ENCODE data around the gene FGD2.
A peak's percentile ranks its signal among the peaks of the same experiment; 100 is the strongest.

The FGD2 gene

DNA sequence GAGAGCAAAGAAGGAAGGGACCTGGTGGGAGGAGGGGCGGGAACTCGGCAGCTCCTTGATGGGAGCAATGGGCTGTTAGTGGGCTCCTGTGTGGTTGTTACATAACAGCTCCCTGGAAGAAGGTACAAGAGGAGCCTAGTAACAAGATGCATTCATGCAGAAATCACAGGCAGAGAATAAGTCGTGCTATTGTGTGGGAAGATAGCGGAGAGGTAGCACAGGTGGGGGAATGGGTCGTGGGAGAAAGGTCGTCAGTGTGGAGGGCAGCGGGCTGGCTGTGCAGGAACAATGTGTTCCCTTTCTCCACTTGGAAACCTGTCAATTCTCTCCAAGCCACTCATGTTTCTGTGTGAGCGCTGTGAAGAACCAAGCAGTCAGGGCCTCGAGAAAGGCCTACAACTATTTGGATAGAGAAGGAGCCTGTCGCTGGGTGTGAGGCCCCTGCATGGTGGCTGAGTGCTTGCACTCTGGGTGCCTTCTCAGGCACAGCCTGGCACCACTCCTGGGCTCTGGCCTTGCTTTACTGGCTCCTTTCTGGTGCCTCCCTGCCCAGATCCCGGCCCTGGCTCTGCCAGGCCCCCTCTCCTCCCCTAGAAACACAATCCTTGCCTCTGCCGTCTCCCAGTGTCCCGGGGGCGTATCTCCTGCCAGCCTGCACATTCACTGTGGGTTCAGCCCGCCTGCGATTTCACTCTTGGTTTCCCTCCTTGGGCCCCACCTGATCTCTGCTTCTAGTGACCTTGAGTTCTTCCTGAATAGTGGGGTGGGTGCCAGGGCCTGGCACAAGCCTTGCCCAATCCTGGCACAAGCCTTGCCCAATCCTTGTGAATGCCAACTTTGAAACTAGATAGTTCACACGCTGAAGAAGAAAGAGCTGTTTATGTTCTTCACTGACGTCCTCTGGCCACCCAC lies 7.4 kb upstream of the FGD2 start:
- FAIRE-seq: no peak

DNA sequence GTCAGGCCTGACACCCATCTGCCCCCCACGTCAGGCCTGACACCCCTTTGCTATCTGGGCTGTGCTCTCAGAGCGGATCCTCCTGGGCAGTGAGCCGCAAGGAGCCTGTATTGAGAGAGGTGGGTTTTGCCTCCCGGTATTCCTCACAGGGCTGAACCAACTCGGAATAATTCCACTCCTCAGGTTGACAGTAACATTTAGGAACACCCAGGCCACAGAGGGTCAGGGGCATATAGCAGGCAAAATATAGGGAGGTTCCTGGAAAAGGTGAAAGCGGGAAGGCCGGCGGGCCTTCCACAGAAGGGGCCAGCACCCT lies 6.8 kb upstream of the FGD2 start:
- FAIRE-seq: no peak

DNA sequence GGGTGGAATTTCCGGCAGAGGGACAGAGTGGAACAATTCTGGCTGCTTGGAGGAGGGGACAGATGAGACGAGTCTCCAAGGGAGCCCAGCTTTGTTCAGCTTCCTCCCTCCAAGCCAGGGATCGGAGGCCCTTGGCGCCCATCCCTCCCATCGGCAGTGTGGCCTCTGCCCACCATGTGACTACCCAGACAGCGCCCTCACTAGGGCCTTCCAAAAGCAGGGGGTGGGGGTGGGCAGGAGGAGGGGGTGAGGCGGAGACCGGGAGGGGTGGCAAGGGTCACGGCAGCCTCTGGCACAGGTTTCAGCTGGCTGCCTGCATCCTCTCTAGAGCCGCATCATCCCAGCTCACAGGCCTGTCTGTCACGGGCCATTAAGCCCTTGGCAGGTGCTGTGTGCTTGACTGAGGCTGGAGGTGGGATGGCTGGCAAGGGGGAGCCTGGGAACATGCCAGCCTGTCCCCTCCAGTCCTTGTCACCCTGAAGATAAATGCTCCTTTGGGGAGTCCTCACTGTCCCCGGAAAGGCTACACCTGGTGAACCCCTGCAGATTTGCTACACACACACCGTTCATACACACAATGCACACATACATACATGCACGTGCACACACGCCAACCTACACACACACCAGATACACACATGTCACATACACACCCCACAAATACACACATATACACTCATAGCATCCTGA lies 6.2 kb upstream of the FGD2 start:
- no peak for FAIRE-seq

DNA sequence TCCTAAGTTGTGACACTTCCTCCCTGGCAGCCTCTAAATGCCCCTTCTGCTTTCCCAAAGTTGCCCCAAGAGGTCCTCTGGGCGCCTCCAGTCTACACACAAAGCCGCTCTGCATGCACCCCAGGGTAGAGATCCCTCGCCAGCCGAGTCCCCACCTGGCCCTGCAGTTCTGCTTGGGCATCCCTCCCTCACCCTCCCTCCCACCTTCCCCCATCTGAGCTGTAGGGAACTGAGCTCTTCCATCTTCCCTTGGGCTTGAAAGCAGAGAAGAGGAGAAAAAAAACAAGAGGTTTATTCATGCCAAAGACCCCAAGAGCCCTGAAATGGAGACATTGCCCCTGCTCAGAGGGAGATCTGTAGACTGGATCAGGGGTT lies 5.7 kb upstream of the FGD2 start:
- no peak for FAIRE-seq

DNA sequence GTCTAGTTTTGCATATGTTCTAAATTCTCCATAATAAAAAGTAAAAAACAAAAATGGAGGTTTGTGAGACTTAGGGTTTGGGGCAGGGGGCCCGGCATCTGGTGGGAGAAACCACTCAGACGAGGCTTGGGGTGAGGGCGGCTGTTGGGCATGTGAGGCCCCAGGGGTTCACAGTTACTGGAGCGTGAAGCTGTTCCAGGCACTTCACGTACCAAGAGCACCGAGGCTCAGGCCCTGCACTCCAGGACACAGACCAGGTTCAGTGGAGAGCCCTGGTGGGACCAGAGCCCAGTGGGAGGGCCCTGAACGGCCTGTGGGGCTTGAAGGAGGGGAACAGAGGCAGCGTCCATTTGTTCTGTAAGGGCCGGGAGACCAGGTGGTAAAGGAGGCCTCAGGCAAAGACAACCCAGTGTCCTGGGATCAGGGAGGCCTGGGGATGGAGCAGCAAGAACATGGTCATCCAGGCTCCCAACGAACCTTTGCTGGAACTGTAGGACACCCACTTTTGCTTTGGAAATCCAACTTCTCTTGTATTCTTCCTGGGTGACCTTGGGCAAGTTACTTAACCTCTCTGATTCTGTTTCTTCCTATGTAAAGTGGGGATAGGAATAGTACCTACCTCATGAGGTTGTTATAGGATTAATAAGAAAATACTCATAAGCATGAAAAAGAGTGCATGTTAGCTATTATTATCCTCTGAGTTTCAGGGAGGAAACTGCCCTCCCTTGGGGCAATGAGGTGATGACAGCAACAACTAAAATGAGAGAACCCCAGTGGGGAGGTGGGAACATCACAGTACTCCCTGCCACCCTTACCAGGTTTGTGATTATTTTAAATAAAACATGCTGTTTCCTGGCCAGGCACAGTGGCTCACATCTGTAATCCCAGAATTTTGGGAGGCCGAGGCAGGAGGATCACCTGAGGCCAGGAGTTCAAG lies 1.1 kb upstream of the FGD2 start:
- FAIRE-seq: no peak

DNA sequence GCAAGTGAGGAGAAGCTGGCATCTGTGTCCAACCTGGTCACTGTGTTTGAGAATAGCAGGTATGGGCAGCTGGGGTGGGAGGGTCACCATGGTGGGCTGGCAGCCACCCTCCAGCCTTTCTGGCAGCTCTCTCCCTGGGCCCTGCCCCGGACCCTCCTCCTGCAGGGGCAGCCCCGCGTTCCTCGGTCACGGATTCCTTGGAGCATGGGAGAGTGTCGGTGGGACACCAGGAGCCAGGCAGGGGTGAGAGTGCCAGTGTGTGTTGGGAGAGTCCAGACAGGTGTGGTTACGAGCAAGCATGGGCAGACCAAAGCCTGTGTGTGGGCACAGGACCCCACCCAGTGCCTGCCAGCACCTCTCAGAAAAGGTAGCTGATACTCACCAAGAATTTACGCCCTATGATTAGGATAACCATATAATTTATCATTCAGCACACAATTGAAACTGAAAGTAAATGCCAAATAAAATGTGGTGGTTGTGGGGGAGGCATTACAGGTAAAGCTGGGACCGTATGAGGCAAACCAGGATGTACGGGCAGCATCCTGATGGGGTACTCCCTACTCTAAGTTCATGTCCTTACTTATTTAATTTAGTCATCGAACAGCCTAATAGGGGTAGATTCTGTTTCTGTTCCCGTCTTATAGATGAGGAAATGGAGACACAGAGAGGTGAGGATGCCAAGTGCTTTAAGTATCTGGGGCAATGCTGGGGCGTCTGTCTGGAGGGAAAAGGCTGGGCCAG lies 542 bp downstream of the FGD2 start:
- FAIRE-seq: no peak

DNA sequence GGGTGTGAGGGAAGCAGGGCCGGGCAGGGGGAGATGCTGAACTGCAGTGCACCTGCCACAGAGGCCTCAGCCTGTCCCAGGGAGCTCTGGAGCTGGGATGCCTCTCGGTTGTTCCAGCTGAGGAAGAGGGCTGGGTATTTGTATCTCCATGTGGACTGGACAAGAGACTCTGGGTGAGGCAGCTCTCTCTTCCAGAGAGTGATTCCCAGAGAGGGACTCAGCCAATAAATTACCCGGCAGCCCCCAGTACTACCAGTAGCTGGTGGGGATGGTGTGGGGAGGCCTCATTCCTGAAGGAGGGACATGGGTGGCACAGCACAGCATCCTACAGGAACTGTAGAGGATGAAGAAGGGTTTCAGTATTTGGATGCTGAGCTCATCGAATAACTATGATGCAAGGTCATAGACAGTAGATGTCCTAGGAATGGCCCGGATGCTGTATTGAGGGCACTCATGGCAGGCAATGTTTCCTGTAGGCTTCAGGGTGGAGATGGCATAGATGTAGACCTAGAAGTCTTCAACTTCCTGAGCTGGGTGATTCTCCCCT lies 1.4 kb downstream of the FGD2 start:
- no peak for FAIRE-seq

DNA sequence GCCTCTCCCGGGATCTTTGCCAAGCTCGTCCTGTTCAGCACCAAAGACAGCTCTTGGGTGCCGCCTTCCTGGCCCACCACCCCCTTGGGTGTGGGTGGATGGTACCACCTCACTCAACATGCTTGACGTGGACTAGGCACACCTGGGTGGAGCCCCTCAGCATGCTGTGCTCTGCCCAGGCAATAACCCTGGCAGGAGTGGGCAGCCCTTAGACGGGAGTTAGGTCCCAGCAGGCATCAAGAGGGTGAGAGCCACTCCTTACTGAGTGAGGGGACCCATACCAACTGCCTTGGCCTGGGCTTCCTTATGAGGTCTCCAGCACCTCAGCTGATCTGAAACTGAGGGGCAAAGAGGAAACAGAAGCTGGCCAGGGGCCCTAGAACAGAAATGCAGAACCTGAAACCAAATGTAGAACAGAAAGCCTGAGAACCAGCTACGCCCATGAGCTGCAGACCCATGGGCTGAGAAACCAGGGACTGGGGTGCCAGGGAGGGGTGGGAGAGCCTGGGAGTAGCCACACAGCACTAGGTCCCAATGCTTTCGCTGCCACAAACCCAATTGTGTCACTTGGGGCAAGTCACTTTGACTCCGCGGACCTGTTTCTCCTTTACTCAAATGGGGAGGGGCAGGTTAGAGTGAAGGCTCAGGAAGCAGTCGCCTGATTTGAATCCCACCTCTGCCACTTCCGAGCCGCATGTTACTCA lies 2.0 kb downstream of the FGD2 start:
- no peak for FAIRE-seq

DNA sequence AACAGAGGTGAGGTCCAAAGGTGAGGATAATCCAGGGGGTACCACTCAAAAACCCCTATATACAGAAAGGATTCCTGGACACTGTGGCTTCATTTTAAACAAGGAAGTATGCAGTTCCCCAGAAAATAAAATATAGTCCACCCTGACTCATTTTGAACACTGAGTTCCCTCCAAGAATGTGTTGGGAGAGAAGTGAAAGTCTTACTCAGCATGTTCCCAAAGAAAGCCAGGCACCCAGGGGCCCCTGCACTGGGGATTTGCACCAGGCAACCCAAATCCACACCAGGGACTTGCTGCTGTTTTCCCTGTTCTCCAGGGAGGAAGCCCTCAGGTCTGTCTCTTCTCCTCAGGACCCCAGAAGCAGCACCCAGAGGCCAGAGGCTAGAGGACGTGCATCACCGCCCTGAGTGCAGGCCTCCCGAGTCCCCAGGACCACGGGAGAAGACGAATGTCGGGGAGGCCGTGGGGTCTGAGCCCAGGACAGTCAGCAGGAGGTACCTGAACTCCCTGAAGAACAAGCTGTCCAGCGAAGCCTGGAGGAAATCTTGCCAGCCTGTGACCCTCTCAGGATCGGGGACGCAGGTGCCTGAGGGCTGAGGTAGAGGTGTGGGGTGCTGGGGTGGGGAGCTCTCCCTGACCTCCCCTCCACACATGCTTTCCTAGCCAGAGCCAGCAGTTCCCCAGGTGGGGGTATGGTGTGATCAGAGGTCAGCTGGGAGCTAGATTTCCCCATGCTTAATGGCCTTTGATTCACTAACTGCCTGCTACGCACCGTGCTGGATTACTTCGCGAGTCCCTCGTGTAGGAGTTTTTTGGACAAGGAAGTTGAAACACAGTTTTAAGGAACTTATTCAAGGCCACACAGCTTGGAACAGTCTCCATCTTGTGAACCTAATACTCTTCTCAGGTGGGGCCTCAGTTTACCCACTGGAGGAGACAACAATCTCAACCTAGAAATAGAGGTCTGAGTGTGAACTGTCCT lies 3.3 kb downstream of the FGD2 start:
- no peak for FAIRE-seq

DNA sequence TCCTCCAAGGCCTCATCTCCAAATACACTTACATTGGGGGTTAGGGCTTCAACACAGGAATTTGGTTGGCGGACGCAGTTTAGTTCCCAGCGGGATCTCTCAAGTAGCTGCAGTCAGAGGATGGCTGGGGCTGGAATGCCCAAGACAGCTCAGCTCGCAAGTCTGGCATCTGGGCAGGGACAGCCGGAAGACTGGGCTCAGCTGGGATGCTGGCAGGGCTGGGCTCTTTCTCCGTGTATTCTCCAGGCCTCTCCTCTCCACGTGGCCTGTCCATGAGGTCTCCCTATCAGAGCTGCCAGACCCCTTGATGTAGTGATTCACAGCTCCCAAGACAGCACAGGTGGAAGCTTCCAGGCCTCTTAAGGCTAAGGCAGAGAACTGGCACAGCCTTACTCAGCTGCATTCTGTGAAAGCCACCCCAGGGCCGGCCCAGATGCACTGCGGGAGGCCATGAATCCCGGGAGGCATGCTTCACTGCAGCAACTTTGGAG lies 5.0 kb downstream of the FGD2 start:
- FAIRE-seq: no peak

DNA sequence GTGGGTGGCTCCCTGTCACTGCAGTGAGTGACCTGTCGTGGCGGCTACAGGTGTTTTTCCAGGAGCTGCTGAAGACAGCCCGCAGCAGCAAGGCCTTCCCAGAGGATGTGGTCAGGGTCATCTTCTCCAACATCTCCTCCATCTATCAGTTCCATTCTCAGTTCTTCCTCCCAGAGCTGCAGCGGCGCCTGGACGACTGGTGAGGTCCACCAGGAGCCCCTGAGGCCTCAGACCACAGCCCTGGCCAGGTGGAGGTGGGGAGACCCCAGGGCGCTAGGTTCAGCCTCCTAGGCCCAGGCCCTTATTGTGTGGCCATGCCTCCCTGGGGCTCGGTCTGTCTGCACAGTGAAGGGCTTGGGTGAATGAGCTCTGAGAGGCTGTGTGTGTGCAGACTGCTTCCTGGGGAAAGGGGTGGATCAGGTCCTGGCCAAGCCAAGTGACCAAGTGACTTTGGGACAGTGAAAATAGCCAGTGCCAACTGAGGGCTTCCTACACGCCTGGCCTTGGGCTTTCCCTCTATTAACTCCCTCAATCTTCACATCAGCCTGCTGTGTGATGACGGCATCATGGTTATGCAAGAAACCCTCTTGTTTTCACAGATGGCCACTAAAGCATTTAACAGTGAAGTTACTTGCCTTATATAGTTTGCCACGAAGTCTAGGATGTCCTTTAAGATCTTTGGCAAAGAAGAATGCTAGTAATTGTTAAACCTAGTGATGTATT lies 6.4 kb downstream of the FGD2 start:
- FAIRE-seq: no peak

DNA sequence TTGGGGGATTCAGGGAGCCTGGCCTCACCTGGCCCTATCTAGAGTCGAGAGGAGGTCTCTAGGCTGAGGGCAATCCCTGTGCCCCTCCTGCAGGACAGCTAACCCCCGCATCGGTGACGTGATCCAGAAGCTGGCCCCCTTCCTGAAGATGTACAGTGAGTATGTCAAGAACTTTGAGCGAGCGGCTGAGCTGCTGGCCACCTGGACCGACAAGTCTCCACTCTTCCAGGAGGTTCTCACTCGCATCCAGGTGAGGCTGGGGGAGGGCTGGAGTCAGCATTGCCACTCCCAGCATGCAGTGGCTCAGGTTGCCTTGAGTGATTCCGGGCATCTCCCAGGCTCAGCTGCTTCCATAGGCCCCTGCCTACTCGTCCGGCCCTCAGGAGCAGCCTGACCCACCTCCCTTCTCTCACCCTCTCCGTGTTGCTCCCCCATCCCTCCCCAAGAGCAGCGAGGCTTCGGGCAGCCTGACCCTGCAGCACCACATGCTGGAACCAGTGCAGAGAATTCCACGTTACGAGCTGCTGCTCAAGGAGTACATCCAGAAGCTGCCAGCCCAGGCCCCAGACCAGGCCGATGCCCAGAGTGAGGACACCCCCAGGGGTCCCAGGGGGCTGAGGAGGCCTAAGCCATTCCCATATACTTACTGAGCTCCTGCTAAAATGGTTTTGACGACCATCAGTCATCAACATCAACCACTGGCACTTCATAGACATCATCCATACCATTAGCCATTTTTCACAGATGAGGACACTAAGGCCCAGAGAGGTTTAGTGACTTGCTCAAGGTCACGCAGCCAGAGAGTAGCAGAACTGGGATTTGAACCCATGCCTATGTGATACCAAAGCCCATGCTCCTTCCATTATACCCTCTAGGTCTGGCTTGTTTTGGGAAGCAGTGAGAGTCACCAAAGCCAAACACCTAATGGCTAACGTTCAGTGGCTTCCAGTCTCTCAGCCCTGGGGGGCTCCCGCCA lies 8.3 kb downstream of the FGD2 start:
- no peak for FAIRE-seq

DNA sequence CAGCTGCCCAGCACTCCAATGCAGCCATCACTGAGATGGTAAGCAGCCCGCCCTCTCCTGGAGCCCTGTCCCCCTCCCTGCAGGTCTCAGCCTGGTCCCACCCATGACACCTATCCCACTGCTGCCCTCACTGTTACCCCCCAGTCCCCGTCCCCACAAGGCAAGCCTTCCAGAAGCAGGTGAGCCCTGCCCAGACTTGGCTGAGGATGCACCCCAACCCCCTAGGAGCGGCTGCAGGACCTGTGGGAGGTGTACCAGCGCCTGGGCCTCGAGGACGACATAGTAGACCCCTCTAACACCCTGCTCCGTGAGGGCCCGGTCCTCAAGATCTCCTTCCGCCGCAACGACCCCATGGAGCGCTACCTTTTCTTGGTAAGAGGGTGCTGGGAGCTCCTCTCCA lies 9.2 kb downstream of the FGD2 start:
- FAIRE-seq: no peak

DNA sequence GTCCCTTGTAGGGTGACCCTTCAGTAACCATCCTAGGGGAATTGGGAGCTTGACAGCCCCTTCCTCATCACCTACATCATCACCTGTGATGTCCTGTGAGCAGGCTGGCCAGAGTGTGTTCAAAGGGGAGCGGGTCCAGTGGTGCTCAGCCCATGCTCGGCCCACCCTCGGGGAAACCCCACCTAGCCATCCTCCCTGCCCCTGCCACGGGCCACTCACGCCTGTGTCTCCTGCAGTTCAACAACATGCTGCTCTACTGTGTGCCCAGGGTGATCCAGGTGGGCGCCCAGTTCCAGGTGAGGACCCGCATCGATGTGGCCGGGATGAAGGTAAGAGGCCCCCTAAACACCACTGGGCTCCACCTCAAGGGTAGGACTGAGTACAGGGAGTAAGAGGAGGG lies 10.1 kb downstream of the FGD2 start:
- no peak for FAIRE-seq

DNA sequence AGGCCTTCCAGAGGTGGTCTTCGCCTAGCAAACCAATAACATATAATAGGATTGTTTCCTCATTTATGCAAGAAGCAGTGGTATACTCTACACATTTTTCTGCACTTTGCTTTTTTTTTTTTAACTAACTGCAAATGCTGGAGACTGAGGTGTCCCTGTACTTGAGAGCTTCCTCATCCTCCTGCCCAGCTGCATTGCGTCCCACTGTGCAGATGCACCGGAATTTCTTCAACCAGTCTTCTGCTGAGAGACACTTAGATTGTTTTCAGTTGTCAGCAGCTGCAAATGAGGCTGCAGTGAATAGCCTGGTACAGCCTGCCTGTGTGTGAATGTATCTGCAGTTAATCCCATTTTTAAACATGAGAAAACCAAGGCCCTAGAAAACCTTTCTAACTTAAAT lies 11.5 kb downstream of the FGD2 start:
- no peak for FAIRE-seq

DNA sequence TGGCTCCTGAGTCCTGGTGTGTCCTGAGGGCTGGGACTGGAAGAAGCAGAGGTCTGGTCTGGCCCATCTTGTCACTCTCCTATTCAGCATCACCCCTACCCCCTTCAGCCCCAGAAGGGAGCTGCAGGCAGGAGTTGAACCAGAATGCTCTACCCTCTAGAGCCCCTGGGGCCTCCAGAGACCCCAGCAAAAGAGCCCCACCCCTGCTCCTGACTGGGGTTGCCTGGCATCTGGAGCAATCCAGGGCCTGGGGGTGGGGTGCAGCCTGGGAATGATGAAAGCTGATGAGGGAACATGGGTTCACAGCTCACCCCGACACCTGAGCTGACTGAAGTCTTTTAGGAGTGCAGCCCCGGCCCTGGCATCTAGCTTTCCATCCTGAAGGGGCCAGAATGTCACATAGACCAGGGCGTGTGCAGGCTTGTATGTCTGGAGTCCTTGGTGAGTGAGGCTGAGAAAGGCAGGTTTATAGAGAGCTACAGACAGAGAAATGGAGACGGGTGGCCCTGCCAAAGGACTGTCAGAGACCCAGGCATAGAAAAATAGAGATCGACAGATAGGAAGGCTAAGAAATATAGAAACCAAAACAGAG lies 12.2 kb downstream of the FGD2 start:
- FAIRE-seq: no peak

DNA sequence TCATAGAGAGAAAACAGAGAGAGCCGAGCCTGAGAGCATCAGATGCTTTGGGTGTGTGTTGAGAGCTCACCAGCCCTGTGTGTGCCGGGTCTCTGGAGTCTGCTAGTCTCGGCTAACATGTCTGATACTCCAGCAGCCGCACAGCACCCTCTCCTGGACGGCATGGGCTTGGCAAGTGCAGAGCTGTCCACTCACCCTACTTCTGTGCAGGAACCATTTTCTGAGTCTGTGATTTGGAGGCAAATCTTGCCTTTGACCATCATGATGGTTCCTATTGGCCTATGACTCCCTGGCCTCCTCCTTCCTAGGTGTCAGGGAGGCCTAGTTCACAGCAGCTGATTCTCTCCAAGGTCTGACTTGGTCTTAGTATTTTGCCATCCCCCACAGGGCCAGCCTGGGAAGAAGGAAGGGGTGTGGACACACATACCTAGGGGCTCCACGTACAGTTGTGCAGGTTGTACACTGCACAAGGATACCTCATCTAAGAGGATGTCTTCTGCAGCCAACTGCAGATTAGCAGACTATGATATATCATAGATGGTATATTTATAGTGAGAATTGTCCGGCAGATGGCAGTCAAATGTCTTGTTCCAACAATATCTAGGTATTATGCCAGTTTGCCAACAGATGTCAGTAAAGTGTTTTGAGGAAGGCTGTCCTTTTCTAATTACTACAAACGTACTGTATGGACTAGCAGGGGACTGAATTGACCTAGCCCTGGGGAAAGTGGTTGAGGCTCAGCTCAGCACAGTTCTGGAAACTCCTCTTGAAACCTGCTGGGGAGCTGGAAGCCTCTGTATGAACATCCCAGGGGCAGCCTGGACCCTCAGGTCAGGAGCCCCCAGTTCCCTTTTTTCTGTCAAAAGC lies 13.0 kb downstream of the FGD2 start:
- FAIRE-seq: peak; percentile 95

Measured in islet of Langerhans (tissue), 1 donor.